SK-N-MC (cell line): ENCODE results near the gene PATE2.

Source experiments
- EZH2 ChIP-seq: fragments of 200-600 bp; sonication (generic); IDR thresholded peaks from one replicate; pipeline ENCODE4 v1.6.1; 2017; ENCODE audit warnings: antibody characterized with exemption
- POLR2AphosphoS5 ChIP-seq: IDR thresholded peaks from 2 replicates; pipeline ENCODE4 v1.6.1; 2012; ENCODE audit warnings: mild to moderate bottlenecking, low read depth, low read length, borderline replicate concordance

- TF ChIP-seq EZH2 = no peak
- no peak for TF ChIP-seq POLR2AphosphoS5
These were observed 49.7 kb downstream of the PATE2 start for GRCh38 chr11:125728969-125729368.
